A549 (cell line): ENCODE data around the gene L3MBTL4. TPM values are rescaled to one million over a fixed set of nuclear protein-coding genes. Genes with fewer than 3 reads are reported as not detected.

Source experiments
- ATAC-seq, 2 experiments: fragments of 200-7000 bp in 1 of 2; fragments of >200 bp in 1 of 2; cut with Nextera tagmentation in 1 of 2; cut with Tn5 transposase in 1 of 2; 3 replicates each; pipeline versions ENCODE4 v1.8.0 to v1.9.1; 2018 to 2020; ENCODE audit warnings: mild to moderate bottlenecking in 1 of 2, moderate library complexity in 1 of 2
- CTCF ChIA-PET: fragments of 300-600 bp; sonication (Branson Sonifier 250); formaldehyde crosslinking; extraction: SDS; loops from one replicate; lab custom pipeline; 2021; ENCODE audit warnings: antibody characterized with exemption, inconsistent platforms; lab: Yijun Ruan, JAX
- POLR2A ChIA-PET: fragments of 350-600 bp; formaldehyde crosslinking; extraction: SDS; loops from one replicate; lab custom pipeline; 2021; ENCODE audit warnings: antibody characterized with exemption, inconsistent platforms; lab: Yijun Ruan, JAX
- DNase-seq, 2 experiments: peaks; one replicate each; pipeline versions ENCODE4 v3.0.0 to v3.0.0-alpha.2; 2011 to 2016; ENCODE audit warnings: low read depth in 1 of 2, low spot score in 1 of 2
- FAIRE-seq: peaks from 2 replicates; lab custom pipeline; 2011; peaks lifted over from hg19 to GRCh38; lab: Jason Lieb, UNC
- H3K27ac ChIP-seq, 2 experiments: fragments of >200 bp; sonication (Bioruptor Twin); formaldehyde crosslinking; 3 replicates each; pipeline ENCODE4 v1.5.1; 2016 to 2017
- H3K4me1 ChIP-seq: fragments of >200 bp; sonication (Bioruptor Twin); formaldehyde crosslinking; 3 replicates; pipeline ENCODE4 v1.6.1; 2016
- H3K4me2 ChIP-seq: fragments of >200 bp; sonication (Bioruptor Twin); formaldehyde crosslinking; 3 replicates; pipeline ENCODE4 v1.6.1; 2016
- H3K4me3 ChIP-seq: fragments of >200 bp; sonication (Bioruptor Twin); formaldehyde crosslinking; 3 replicates; pipeline ENCODE4 v1.5.1; 2016
- H3K9me3 ChIP-seq: fragments of >200 bp; sonication (Bioruptor Twin); formaldehyde crosslinking; 3 replicates; pipeline ENCODE4 v1.6.1; 2016
- BHLHE40 ChIP-seq: IDR thresholded peaks from 2 replicates; pipeline ENCODE4 v1.6.1; 2012; ENCODE audit warnings: low read depth, low read length, inconsistent platforms
- CBX8 ChIP-seq: fragments of 200-600 bp; sonication (generic); IDR thresholded peaks from 2 replicates; pipeline ENCODE4 v1.6.1; 2016
- CEBPB ChIP-seq, 2 experiments: fragments of >200 bp in 1 of 2; sonication (Bioruptor Twin) in 1 of 2; formaldehyde crosslinking in 1 of 2; IDR thresholded peaks; 2 replicates each; pipeline ENCODE4 v1.6.1; 2012 to 2016
- CHD2 ChIP-seq: fragments of 150-350 bp; IDR thresholded peaks from 2 replicates; pipeline ENCODE4 v1.6.1; 2014; ENCODE audit warnings: low read length; ENCODE audit not compliant: partially characterized antibody
- EHF ChIP-seq: fragments of 250-450 bp; sonication (Bioruptor Pico); IDR thresholded peaks from 2 replicates; pipeline ENCODE4 v1.5.0; 2020; ENCODE audit warnings: mild to moderate bottlenecking
- FOSL2 ChIP-seq, 2 experiments: fragments of 450-650 bp in 1 of 2; fragments of >200 bp in 1 of 2; sonication (Bioruptor Twin) in 1 of 2; formaldehyde crosslinking; IDR thresholded peaks; 2 replicates each; pipeline versions ENCODE4 v1.5.0 to v1.6.1; 2016 to 2020; ENCODE audit warnings: mild to moderate bottlenecking in 1 of 2, moderate library complexity in 1 of 2
- HOXB13 ChIP-seq: fragments of 250-450 bp; sonication (Bioruptor Pico); IDR thresholded peaks from 2 replicates; pipeline ENCODE4 v1.5.0; 2020; ENCODE audit warnings: low read depth, mild to moderate bottlenecking, moderate library complexity
- JUN ChIP-seq, 2 experiments: fragments of >200 bp; sonication (Bioruptor Twin); formaldehyde crosslinking; IDR thresholded peaks; 2 replicates in 1 of 2; 3 replicates in 1 of 2; pipeline ENCODE4 v1.6.1; 2016 to 2017
- JUNB ChIP-seq: fragments of >200 bp; sonication (Bioruptor Twin); formaldehyde crosslinking; IDR thresholded peaks from 2 replicates; pipeline ENCODE4 v1.6.1; 2016
- KDM1A ChIP-seq: fragments of 200-600 bp; sonication (generic); IDR thresholded peaks from 2 replicates; pipeline ENCODE4 v1.6.1; 2016; ENCODE audit warnings: low read depth, mild to moderate bottlenecking
- MAFK ChIP-seq: fragments of 450-650 bp; IDR thresholded peaks from 2 replicates; pipeline ENCODE4 v1.6.1; 2014; ENCODE audit not compliant: partially characterized antibody
- MYC ChIP-seq: IDR thresholded peaks from 2 replicates; pipeline ENCODE4 v1.6.1; 2012; ENCODE audit warnings: mild to moderate bottlenecking, inconsistent platforms, low read length, improper control_type of control experiment, borderline replicate concordance
- NR3C1 ChIP-seq: fragments of >200 bp; sonication (Bioruptor Twin); formaldehyde crosslinking; IDR thresholded peaks from 3 replicates; pipeline ENCODE4 v1.6.1; 2017
- PBX3 ChIP-seq: IDR thresholded peaks from 2 replicates; pipeline ENCODE4 v1.6.1; 2012
- PHF8 ChIP-seq: fragments of 200-600 bp; sonication (generic); IDR thresholded peaks from 2 replicates; pipeline ENCODE4 v1.6.1; 2016; ENCODE audit warnings: low read depth, mild to moderate bottlenecking, antibody characterized with exemption, moderate library complexity, borderline replicate concordance
- POLR2A ChIP-seq: IDR thresholded peaks from 2 replicates; pipeline ENCODE4 v1.6.1; 2012; ENCODE audit warnings: mild to moderate bottlenecking, low read length
- POLR2AphosphoS2 ChIP-seq: conservative IDR thresholded peaks from 2 replicates; pipeline ENCODE4 v1.6.1; 2012; ENCODE audit warnings: low read length, improper control_type of control experiment, inconsistent platforms
- RAD21 ChIP-seq, 2 experiments: fragments of >200 bp in 1 of 2; sonication (Bioruptor Twin) in 1 of 2; formaldehyde crosslinking in 1 of 2; IDR thresholded peaks in 1 of 2; conservative IDR thresholded peaks in 1 of 2; 2 replicates in 1 of 2; 3 replicates in 1 of 2; pipeline ENCODE4 v1.6.1; 2012 to 2018; ENCODE audit warnings: inconsistent platforms in 1 of 2
- RNF2 ChIP-seq: fragments of 200-600 bp; sonication (generic); IDR thresholded peaks from 2 replicates; pipeline ENCODE4 v1.6.1; 2016; ENCODE audit warnings: low read depth, mild to moderate bottlenecking, antibody characterized with exemption, moderate library complexity, borderline replicate concordance
- SMC3 ChIP-seq: fragments of >200 bp; sonication (Bioruptor Twin); formaldehyde crosslinking; IDR thresholded peaks from 3 replicates; pipeline ENCODE4 v1.6.1; 2018; ENCODE audit warnings: inconsistent platforms
- USF2 ChIP-seq: fragments of 450-650 bp; IDR thresholded peaks from 2 replicates; pipeline ENCODE4 v1.6.1; 2014; ENCODE audit warnings: antibody characterized with exemption
- ZSCAN20 ChIP-seq: fragments of 250-450 bp; sonication (Bioruptor Pico); IDR thresholded peaks from 2 replicates; pipeline ENCODE4 v1.8.0; 2022; ENCODE audit warnings: mild to moderate bottlenecking, moderate library complexity
- WGBS: methylation state at CpG from one replicate; pipeline ENCODE4 v1.1.6; 2017; ENCODE audit errors: missing lambda C conversion rate; 5-methylcytosine and 5-hydroxymethylcytosine counted together
- polyA plus RNA-seq, 4 experiments: library from polyadenylated mRNA; depleted of rRNA in 3 of 4; stranded (reverse); fragments of >200 nt; fragmentation: RNase III in 1 of 4; extraction: RNeasy Plus Mini Kit Qiagen cat#74134 plus additional on column Dnase treatment in 1 of 4; gene quantifications; 2 replicates in 3 of 4; 3 replicates in 1 of 4; pipeline ENCODE4 v1.2.3, GENCODE V29; 2011 to 2017
- TF ChIP-seq, protein P1 (sequence below): IDR thresholded peaks from 2 replicates; pipeline ENCODE4 v1.6.1; 2012; ENCODE audit warnings: low read depth, borderline replicate concordance

The L3MBTL4 gene
- polyA plus RNA-seq, 2 of the 4 experiments (the other 2 are of a cell fraction), result 0.03 to 0.06 TPM

- Histone ChIP-seq H3K4me3 (no peak overlapping the region), H3K9me3 (no peaks in the 10 kb centered on the region), H3K27ac (no peak overlapping the region), H3K4me2 (no peak overlapping the region), H3K4me1 (no peaks in the 10 kb centered on the region)
- CTCF ChIA-PET, result no interaction called here
- POLR2A ChIA-PET, result no interaction called here
- ATAC-seq, result no peak
- 0% methylated on average over 1 of the region's 1 CpG for WGBS
- no peak for FAIRE-seq
- DNase-seq, result no peak
- TF ChIP-seq EHF (CRISPR knock-in tag), result no peak
- TF ChIP-seq, protein P1, sequence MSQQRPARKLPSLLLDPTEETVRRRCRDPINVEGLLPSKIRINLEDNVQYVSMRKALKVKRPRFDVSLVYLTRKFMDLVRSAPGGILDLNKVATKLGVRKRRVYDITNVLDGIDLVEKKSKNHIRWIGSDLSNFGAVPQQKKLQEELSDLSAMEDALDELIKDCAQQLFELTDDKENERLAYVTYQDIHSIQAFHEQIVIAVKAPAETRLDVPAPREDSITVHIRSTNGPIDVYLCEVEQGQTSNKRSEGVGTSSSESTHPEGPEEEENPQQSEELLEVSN, result no peak
- no peak for TF ChIP-seq BHLHE40
- TF ChIP-seq POLR2A, result no peak
- TF ChIP-seq POLR2AphosphoS2, result no peak
- TF ChIP-seq ZSCAN20 (CRISPR knock-in tag), result no peak
- no peak for TF ChIP-seq CBX8
- TF ChIP-seq RNF2, result no peak
- TF ChIP-seq CHD2, result no peak
- no peak for TF ChIP-seq MYC
- no peak for TF ChIP-seq MAFK
These were observed 158.8 kb downstream of the L3MBTL4 start for GRCh38 chr18:6255886-6256285.

GRCh38 chr18:6255116-6255705 lies 159.5 kb downstream of the L3MBTL4 start:
- H3K9me3 ChIP-seq, result no peaks in the 10 kb centered on the region
- H3K4me3 ChIP-seq, result no peak overlapping the region
- DNase-seq, result no peak
- POLR2A ChIA-PET, result no interaction called here
- FAIRE-seq, result no peak
- no peak for TF ChIP-seq JUN (IDR thresholded peaks at IDR 0.05)
- TF ChIP-seq PBX3, result no peak
- no peak for TF ChIP-seq JUNB
- TF ChIP-seq MYC, result no peak
- no peak for TF ChIP-seq NR3C1
- TF ChIP-seq POLR2A, result no peak
- no peak for TF ChIP-seq BHLHE40
- TF ChIP-seq USF2, result no peak
- TF ChIP-seq, all 56 proteins: peak for 0
- no peak for ATAC-seq
- WGBS, result 12% methylated on average over 4 of the region's 4 CpGs
- H3K27ac ChIP-seq, result no peak overlapping the region
- no peak overlapping the region for H3K4me2 ChIP-seq
- H3K4me1 ChIP-seq, result no peaks in the 10 kb centered on the region
- CTCF ChIA-PET, result no interaction called here

DNA sequence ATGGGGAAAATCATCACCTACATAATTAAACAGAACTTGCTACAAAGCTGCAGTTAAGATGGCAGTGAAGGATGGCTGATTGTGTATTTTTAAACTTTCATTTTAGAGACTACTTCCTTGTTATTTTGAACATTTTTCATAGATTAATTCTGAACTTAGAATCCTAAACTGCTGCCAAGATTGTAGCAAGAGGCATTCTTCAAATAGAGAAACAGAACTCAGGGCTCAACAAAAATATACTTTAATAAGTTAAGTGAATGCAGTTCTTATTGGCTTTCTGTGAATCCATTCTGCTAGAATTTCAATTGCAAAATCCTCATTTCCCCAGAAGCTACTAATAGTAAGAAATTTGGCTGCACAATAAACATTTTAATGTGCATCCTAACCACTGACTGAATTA lies 160.3 kb downstream of the L3MBTL4 start:
- TF ChIP-seq KDM1A (no peak), POLR2AphosphoS2 (no peak), BHLHE40 (no peak), EHF (CRISPR knock-in tag) (no peak), SMC3 (no peak), HOXB13 (CRISPR knock-in tag) (no peak), CBX8 (no peak), PHF8 (no peak), RAD21 (conservative IDR thresholded peaks at IDR 0.05 in 1 of 2, IDR thresholded peaks at IDR 0.05 in 1 of 2) (no peak), CHD2 (no peak), FOSL2 (IDR thresholded peaks at IDR 0.05) (no peak), FOSL2 (CRISPR knock-in tag; IDR thresholded peaks at IDR 0.05) (no peak), CEBPB (IDR thresholded peaks at IDR 0.05) (no peak)
- Histone ChIP-seq H3K9me3 (no peaks in the 10 kb centered on the region), H3K4me1 (no peaks in the 10 kb centered on the region), H3K4me3 (no peak overlapping the region), H3K4me2 (no peak overlapping the region), H3K27ac (no peak overlapping the region)
- ATAC-seq (no peak), FAIRE-seq (no peak), DNase-seq (no peak)
- POLR2A ChIA-PET, result no interaction called here
- CTCF ChIA-PET, result no interaction called here
